GM12873 (cell line): ENCODE data around the gene AUTS2.

ENCODE experiments used
- CTCF ChIP-seq: IDR thresholded peaks from 2 replicates; pipeline ENCODE4 v1.5.1; 2012; ENCODE audit warnings: low read depth, mild to moderate bottlenecking, moderate library complexity, low read length, control low read depth; ENCODE audit not compliant: insufficient read depth; ENCODE audit errors: missing control alignments

Gene AUTS2

GRCh38 chr7:70116244-70116643 lies 518.0 kb downstream of the AUTS2 start:
- no peak for TF ChIP-seq CTCF

- no peak for TF ChIP-seq CTCF
These were observed 518.6 kb downstream of the AUTS2 start for GRCh38 chr7:70116867-70117266.

GRCh38 chr7:70120851-70121250 lies 522.6 kb downstream of the AUTS2 start:
- TF ChIP-seq CTCF, result no peak

GRCh38 chr7:70131817-70132216 lies 533.5 kb downstream of the AUTS2 start:
- TF ChIP-seq CTCF, result no peak

- no peak for TF ChIP-seq CTCF
These were observed 534.1 kb downstream of the AUTS2 start for GRCh38 chr7:70132226-70132851.

GRCh38 chr7:70132852-70133690 lies 534.8 kb downstream of the AUTS2 start:
- no peak for TF ChIP-seq CTCF

- TF ChIP-seq CTCF, result no peak
These were observed 535.9 kb downstream of the AUTS2 start for GRCh38 chr7:70134029-70134770.
